HG03066 (cell line): Measurements from ENCODE around the gene BCL2L15.

Experiments used
- ATAC-seq: cut with Tn5 transposase; IDR thresholded peaks from one replicate; pipeline ENCODE4 v1.9.1; 2021; ENCODE audit warnings: low read depth; ENCODE audit not compliant: unreplicated experiment

Gene BCL2L15

GRCh38 chr1:113887402-113888175, at the start of gene BCL2L15:
Gene BCL2L15 (minus strand): TSS chr1:113887581. CDS start chr1:113887375, 206 bp downstream.
- no peak for ATAC-seq

GRCh38 chr1:113937146-113937545, 49.8 kb upstream of the BCL2L15 start:
- ATAC-seq: no peak

GRCh38 chr1:113935970-113936369, 48.6 kb upstream of the BCL2L15 start:
- ATAC-seq: no peak

- ATAC-seq: no peak
These were observed 47.8 kb upstream of the BCL2L15 start for GRCh38 chr1:113935176-113935575.

- no peak for ATAC-seq
These were observed 47.2 kb upstream of the BCL2L15 start for GRCh38 chr1:113934511-113935055.

- no peak for ATAC-seq
These were observed 46.6 kb upstream of the BCL2L15 start for GRCh38 chr1:113934006-113934405.

- ATAC-seq: no peak
These were observed 44.1 kb upstream of the BCL2L15 start for GRCh38 chr1:113931451-113931851.

GRCh38 chr1:113930499-113931161, 43.2 kb upstream of the BCL2L15 start:
- peak; percentile 21 for ATAC-seq

GRCh38 chr1:113929750-113930498, 42.5 kb upstream of the BCL2L15 start:
- peak; percentile 28 for ATAC-seq

GRCh38 chr1:113928941-113929749, 41.8 kb upstream of the BCL2L15 start, which contains the start of gene HIPK1:
Gene HIPK1 (plus strand): TSS chr1:113929324.
- ATAC-seq: peak; percentile 49

- ATAC-seq: peak; percentile 30
These were observed 41.0 kb upstream of the BCL2L15 start for GRCh38 chr1:113928187-113928930.

GRCh38 chr1:113924473-113924872, 37.1 kb upstream of the BCL2L15 start:
- no peak for ATAC-seq

- no peak for ATAC-seq
These were observed 35.6 kb upstream of the BCL2L15 start for GRCh38 chr1:113922957-113923356.

- no peak for ATAC-seq
These were observed 30.9 kb upstream of the BCL2L15 start for GRCh38 chr1:113918243-113918642.

GRCh38 chr1:113917400-113918082, 30.2 kb upstream of the BCL2L15 start:
- ATAC-seq: no peak

- ATAC-seq: no peak
These were observed 29.6 kb upstream of the BCL2L15 start for GRCh38 chr1:113916974-113917373.

GRCh38 chr1:113913887-113914664, 26.7 kb upstream of the BCL2L15 start:
- ATAC-seq: no peak

- ATAC-seq: no peak
These were observed 25.9 kb upstream of the BCL2L15 start for GRCh38 chr1:113913312-113913668.
